Calu3 (cell line): ENCODE measurements around the gene MICOS13. TPM values are rescaled to one million over a fixed set of nuclear protein-coding genes. Genes with fewer than 3 reads are reported as not detected.

Source experiments
- BruUV-seq: library from RNA; stranded (reverse); fragments of 400-500 nt; replicated peaks from 2 replicates; lab custom pipeline; 2021; lab: Mats Ljungman, UMichigan
- CTCF ChIA-PET: fragments of 300-600 bp; sonication (Branson Sonifier 250); formaldehyde crosslinking; loops from one replicate; lab custom pipeline; 2022; ENCODE audit warnings: antibody characterized with exemption; lab: Charles Lee
- DNase-seq: peaks from one replicate; pipeline ENCODE4 v3.0.0; 2022
- H3K27ac Mint-ChIP-seq: one replicate; pipeline ENCODE4 v1.8.0; 2022; ENCODE audit warnings: mixed read lengths; ENCODE audit not compliant: unreplicated experiment
- H3K27me3 Mint-ChIP-seq: one replicate; pipeline ENCODE4 v1.8.0; 2022; ENCODE audit warnings: mixed read lengths; ENCODE audit not compliant: unreplicated experiment
- H3K36me3 Mint-ChIP-seq: one replicate; pipeline ENCODE4 v1.8.0; 2022; ENCODE audit warnings: mild to moderate bottlenecking, moderate library complexity, mixed read lengths; ENCODE audit not compliant: insufficient read depth, unreplicated experiment
- H3K4me1 Mint-ChIP-seq: one replicate; pipeline ENCODE4 v1.8.0; 2022; ENCODE audit warnings: mild to moderate bottlenecking, low read depth, mixed read lengths; ENCODE audit not compliant: unreplicated experiment
- H3K4me3 Mint-ChIP-seq: one replicate; pipeline ENCODE4 v1.8.0; 2022; ENCODE audit warnings: mild to moderate bottlenecking, low read depth, moderate library complexity, mixed read lengths; ENCODE audit not compliant: unreplicated experiment
- H3K9me3 Mint-ChIP-seq: one replicate; pipeline ENCODE4 v1.8.0; 2022; ENCODE audit warnings: low read depth, mixed read lengths; ENCODE audit not compliant: unreplicated experiment
- CTCF ChIP-seq: fragments of 200-600 bp; IDR thresholded peaks from one replicate; pipeline ENCODE4 v1.8.0; 2022; ENCODE audit warnings: antibody characterized with exemption; ENCODE audit not compliant: unreplicated experiment
- intact Hi-C: fragments of 100-400 bp; cut with micrococcal nuclease; formaldehyde crosslinking; loops from one replicate; pipeline ENCODE4 v1.10.0; 2022; ENCODE audit not compliant: unreplicated experiment
- total RNA-seq: library from RNA; stranded (reverse); gene quantifications from 2 replicates; pipeline ENCODE4 v1.2.3, GENCODE V29; 2022

Gene MICOS13
- total RNA-seq, 1 experiment from 2014 or later: 37.9 TPM

- H3K27ac Mint-ChIP-seq: no peak overlapping the region
- CTCF ChIA-PET: no interaction called here
- peaks cover 26% of the 10 kb centered on the region for H3K36me3 Mint-ChIP-seq
- H3K4me1 Mint-ChIP-seq: peaks cover 12% of the 10 kb centered on the region
- H3K27me3 Mint-ChIP-seq: peaks cover 4% of the 10 kb centered on the region
- H3K9me3 Mint-ChIP-seq: no peaks in the 10 kb centered on the region
- no peak for DNase-seq
- no peak overlapping the region for H3K4me3 Mint-ChIP-seq
- BruUV-seq: no TSS peak
- TF ChIP-seq CTCF: no peak
- intact Hi-C loops: no loop called here
Observed at GRCh38 chr19:5676105-5676771, 4.1 kb downstream of the MICOS13 start.

- BruUV-seq: no TSS peak
- peaks cover 17% of the 10 kb centered on the region for H3K36me3 Mint-ChIP-seq
- no peak overlapping the region for H3K27ac Mint-ChIP-seq
- CTCF ChIA-PET: no interaction called here
- H3K4me1 Mint-ChIP-seq: peaks cover 8% of the 10 kb centered on the region
- no peak for TF ChIP-seq CTCF
- no peaks in the 10 kb centered on the region for H3K9me3 Mint-ChIP-seq
- no peaks in the 10 kb centered on the region for H3K27me3 Mint-ChIP-seq
- no peak for DNase-seq
- H3K4me3 Mint-ChIP-seq: no peak overlapping the region
- intact Hi-C loops: no loop called here
Observed at GRCh38 chr19:5674714-5675113, 5.6 kb downstream of the MICOS13 start.

GRCh38 chr19:5673752-5674151 is 6.6 kb downstream of the MICOS13 start:
- CTCF ChIA-PET: no interaction called here
- Mint-ChIP-seq H3K4me1 (peaks cover under 1% of the 10 kb centered on the region), H3K4me3 (no peak overlapping the region), H3K27me3 (no peaks in the 10 kb centered on the region), H3K36me3 (peaks cover 10% of the 10 kb centered on the region), H3K9me3 (no peaks in the 10 kb centered on the region), H3K27ac (no peak overlapping the region)
- TF ChIP-seq CTCF: no peak
- intact Hi-C loops: no loop called here
- BruUV-seq: no TSS peak
- no peak for DNase-seq

- Mint-ChIP-seq H3K27ac (no peak overlapping the region), H3K36me3 (peaks cover 10% of the 10 kb centered on the region), H3K9me3 (no peaks in the 10 kb centered on the region), H3K4me1 (no peaks in the 10 kb centered on the region), H3K27me3 (no peaks in the 10 kb centered on the region), H3K4me3 (no peak overlapping the region)
- DNase-seq: no peak
- no peak for TF ChIP-seq CTCF
- BruUV-seq: no TSS peak
- CTCF ChIA-PET: no interaction called here
- intact Hi-C loops: no loop called here
Observed at GRCh38 chr19:5672708-5673459, 7.4 kb downstream of the MICOS13 start.
